ENCODE results near the gene TIMM17B.

GRCh38 chrX:48920718-48921104 lies 23.1 kb upstream of the TIMM17B start:
- TF ChIP-seq CTCF (IDR thresholded peaks at IDR 0.05) (no peak), ZFX (IDR thresholded peaks at IDR 0.05; ENCODE audit: borderline replicate concordance) (no peak)

Data from 22Rv1 (cell line).